ENCODE measurements around the gene CD47.

DNA sequence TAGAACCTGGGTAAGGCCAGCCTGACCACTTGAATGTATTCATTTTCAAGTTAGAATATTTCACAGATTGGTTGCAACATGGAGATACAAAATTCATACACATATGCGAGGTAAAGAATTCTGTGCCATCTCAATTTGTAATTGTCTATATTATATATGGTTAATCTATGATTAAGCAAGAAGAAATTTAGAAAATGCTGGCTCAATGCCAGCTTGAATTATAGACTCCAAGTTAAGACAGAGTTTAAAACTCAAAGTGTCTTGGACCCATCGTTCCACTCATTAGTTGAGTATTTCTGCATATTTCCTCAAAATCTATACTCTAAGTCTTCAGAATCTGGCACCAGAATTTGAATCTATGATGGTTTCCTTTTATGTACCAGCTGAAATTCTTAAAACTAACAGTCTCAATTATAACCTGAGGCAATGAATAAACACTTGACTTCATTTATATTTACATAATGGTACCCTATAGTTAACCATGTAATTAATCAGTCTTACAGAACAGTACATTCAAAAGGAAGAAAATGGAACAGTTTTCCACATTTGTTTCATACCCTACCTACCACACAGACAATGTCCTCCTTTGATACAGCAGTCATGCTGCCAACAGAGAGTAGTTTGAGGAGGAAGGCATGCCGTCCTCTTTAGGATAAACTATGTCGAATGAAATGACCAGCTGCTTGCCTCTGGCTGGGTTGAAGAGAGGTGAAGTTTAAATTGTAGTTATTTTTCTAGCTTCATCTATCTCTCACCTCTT is 95.7 kb downstream of the CD47 start:
- TF ChIP-seq TAF1 (IDR thresholded peaks at IDR 0.05; ENCODE audit: borderline replicate concordance, low read depth, low read length) (no peak), POLR2A (IDR thresholded peaks at IDR 0.05; ENCODE audit: low read depth, low read length) (no peak)

Data from GM12892 (cell line).